GM18526 (cell line): ENCODE measurements around the gene LOXL1.

Source experiments
- POLR2A ChIP-seq: IDR thresholded peaks from 3 replicates; pipeline ENCODE4 v1.6.1; 2011; ENCODE audit not compliant: insufficient read length; ENCODE audit errors: extremely low read depth

The LOXL1 gene

DNA sequence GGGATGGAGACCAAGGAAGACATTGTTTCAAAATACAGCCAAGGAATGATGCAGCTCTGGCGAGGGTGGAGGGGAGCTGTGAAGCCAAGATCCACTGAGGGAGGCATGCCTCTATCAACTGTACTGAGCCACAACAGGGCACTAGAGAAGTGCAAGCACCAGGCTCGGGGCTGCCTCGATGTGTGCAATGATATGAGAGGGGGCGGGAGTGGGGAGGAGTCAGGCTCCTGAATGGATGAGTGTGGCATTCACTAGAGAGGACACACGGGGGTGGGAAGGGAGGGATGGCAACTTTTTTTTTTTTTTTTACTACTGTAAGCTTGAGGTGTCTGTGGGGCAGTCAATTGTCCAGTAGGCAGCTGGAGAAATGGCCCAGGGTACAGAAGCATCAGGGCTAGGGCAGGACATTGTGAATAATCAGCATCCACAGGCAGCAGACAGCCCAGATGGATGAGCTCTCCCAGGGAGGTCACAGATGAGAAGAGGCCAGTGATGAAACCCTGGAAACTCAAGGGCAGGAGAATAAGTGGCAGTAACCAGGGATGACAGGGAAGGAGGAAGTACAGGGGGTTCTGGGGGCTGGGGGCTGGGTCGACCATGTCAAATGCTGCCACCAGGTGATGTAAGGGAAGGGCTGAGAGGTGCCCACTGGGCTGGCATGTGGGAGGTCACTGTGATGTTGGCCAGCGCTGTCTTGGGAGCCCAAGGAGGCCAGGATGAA is 60.0 kb downstream of the LOXL1 start:
- no peak for TF ChIP-seq POLR2A

DNA sequence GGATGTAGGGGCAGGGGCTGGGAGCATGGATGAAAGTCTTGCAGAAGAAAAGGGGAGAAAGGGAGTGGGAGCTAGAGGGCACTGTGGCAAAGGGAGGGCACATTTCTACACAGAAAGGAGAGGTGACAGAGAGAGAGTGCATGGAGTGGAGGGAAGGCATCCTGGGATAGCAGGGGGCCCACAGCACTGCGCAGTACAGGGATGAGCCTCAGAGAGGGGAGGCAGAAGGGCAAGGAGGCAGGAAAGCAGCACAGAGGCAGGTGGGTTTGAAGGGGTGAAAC is 60.5 kb downstream of the LOXL1 start:
- no peak for TF ChIP-seq POLR2A

DNA sequence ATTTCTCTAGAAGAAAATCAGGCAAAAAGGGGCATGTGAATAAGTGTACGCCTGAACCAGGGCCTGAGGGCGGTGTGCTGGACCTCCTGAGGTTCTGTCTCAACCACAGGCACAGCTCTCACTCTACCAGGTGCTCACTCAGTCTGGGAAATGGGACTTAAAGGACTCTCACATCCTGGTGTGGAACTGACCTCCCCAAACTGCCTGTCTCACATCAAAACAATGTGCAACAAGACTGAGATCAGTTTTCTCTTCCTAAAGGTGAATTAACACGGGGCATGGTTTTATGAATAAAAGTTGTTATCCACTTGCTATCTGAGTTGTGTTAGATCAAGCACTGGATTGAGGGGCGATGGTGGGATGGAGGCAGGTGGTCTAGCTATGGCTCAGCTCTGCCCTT is 61.0 kb downstream of the LOXL1 start:
- no peak for TF ChIP-seq POLR2A

DNA sequence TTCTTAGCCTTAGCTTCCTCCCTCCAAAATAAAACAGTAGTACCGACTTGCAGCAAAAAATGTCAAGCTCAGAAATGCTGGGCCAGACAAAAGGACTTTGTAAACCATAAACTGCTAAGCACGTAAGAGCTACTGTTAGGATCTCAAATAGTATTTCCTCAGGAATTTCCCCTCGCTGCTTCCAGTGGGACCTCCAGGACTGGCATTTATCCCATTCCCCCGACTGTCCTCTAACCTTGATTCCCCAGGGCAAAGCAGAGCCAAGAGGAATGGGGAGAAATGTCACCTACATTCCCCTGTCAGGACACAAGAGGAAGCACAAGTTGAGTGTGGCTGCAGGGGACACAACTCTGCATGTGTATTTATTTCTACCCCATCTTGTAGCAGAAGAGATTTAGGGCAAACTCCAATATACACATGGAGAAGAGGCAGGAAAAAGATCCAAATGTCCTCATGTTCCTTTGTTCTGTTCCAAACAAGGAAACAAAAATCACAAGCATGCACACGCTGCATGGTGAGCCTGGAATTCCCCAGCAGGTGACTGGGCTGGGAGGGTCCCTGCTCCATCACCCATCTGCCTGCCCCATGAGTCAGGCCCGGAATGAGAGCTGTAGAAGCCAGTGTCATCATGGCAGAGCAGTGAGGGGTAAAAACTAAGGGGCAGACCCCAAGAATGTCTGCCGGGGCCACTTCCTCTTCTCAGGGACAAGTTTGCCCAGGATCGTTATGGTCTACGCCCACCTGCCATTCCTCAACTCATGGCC is 61.6 kb downstream of the LOXL1 start:
- peak; percentile 13 for TF ChIP-seq POLR2A

DNA sequence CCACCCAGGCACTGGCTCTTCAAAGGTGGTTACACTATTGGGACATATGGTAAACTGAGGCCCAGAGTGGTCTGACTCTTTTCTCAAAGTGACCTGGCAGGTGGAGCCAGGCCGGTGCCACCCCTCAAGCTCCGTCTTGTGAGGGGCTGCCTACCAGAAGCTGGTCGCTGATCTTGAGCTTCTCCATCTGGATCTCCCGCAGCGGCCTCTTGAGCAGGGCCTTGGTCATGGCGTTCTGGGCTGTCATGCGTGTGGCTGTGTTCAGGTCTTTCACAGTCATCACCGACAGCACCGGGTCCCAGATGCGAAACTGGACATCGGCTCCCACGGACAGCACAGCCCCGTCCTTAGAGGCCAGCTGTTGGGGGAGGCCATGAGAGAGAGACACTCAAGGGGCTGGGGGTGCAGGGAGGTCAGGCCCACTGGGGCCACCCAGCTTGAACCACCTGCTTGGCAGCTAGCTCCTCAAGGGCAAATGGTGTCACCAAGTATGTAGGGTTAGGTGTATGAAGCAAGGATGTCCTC is 62.2 kb downstream of the LOXL1 start:
- no peak for TF ChIP-seq POLR2A

DNA sequence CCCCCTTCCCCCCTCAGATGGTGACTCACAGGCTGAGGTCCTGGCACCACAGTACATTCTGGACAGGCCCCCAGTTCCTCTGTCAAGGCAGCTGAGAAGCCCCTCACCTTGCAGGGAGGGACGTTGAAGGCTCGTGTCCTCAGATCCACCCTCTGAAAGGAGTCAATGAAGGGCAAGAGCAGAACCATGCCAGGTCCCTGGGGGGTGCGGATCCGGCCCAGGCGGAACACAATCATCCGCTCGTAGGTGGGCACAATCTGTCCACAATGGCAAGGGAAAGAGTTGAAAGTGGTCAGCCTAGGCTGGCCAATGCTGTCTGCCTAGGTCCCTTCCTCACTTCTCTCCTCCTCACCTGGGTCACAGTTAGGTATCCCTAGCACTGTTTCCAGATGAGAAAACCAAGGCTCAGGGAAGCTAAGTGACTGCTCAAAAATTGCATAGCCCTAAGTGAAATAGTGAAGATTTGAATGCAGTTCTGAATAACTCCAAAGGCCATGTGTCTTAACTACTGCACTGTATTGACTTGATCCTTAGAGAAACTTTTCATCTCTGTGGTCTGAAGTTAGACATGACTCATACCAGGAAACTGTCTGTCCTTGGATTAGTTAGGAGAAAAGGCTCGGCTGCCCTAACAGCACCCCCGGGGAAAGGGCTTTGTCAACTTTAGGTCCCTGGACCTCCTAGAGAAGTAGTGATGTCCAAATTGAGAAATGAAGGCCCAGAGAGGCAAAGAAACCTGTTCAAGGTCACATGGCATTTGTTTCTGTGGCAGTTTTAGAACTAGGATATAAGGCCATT is 62.9 kb downstream of the LOXL1 start:
- no peak for TF ChIP-seq POLR2A

DNA sequence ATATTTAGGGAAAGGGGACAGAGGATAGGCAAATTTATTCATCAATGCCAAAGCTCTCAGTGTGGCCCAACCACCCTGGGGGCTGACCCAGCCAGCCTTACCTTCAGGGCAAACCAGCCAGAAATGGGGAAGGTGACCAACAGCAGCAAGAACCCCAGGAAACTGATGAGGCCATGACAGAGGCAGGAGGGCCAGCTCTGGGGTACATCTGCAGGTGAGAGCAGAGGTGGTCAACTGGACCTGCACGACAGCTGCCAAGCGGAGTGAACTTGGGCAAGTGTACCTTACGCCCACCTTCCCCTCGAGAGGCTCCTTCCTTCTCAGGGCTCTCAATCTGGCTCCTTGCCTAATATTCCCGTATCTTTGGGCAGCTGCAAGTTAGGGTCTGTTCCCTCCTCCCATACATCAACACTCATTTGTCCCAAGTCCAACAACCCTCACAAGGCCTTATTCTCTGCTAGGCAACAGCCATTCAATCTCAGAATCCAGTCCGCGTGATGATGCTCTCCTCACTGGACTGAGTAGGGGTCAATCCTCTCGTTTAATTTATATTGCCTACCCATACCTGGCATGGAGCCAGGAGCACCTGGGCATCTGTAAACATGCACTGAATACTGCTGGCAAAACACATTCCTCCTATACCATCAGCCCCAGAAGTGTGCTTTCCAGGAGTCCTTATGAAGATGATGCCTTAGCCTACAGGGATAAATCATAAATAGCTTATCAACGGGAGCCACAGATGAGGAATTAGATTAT is 64.2 kb downstream of the LOXL1 start:
- TF ChIP-seq POLR2A: no peak

DNA sequence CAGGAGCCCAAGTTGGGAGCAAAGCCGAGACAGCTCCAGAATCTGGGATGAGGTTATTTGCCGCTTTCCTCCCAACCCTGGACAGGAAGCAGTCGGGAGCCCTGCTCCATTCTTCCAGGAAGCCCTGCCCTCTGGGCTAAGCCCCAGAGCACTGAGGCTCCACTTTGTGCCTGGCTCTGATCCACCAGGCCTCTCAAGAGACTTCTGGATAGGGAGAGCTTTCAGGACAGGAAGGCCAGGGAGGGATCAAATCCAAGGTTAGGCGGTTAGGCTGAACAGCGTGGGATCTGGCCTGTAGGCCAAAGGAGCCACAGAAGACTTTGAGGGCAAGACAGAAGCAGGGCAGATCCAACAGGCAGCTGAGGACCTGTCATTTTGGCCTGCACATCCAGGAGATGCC is 65.0 kb downstream of the LOXL1 start:
- no peak for TF ChIP-seq POLR2A

DNA sequence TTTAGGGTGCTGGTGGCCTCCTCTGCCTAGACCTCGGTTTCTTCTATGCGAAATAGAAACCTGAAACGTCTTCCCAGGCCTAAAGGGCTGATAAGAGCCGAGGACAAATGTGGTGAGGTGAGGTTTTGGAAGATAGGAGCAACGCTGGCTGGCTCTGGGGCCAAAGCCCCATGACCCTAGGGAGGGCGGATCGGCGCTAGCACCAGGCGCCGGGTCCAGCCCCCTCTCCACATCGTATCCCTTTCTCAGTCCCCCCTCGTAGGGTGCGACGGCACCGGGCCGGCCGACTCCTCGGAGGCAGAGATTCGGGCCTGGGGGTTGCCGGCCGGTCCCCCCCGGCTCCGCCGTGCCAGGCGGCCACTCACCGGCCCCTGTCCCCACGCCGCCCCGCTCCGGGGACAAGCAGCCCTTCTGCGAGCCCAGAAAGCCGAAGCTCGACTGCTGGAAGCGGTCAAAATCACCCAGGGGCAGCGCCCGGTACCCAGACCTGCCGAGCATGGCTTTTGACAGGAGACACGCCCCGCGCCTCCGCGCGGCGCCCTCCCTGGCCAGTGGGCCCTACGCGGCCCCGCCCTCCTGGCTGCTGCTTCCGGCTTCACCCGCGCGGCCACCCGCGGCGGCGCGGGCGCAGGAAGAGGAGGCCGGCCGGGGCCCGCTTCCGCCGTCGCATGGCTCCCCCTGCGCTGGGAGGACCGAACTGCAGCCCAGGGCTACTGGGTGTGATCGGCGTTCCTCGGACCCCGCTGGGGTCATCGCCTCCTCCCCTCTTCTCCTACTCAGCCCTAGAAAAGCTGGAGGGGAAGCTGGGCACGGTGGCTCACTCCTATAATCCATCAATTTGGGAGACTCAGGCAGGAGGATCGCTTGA is 65.7 kb downstream of the LOXL1 start, which contains the start of gene STOML1:
Gene STOML1, minus strand, starts transcription at position 570 of the 868 bp plus-strand sequence. Its CDS starts 72 bp downstream, at position 498.
- peak; percentile 63 for TF ChIP-seq POLR2A

DNA sequence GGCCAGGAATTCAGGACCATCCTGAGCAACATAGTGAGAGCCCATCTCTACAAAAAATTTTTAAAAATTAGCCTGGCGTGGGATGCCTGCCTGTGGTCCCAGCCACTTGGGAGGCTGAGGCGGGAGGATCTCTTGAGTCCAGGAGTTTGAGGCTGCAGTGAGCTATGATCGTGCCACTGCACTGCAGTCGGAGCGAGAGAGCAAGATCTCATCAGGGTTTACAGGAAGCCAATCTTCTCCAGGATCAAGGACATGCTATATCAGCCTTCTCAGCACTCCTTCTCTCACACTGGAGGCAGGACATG is 66.3 kb downstream of the LOXL1 start:
- no peak for TF ChIP-seq POLR2A

DNA sequence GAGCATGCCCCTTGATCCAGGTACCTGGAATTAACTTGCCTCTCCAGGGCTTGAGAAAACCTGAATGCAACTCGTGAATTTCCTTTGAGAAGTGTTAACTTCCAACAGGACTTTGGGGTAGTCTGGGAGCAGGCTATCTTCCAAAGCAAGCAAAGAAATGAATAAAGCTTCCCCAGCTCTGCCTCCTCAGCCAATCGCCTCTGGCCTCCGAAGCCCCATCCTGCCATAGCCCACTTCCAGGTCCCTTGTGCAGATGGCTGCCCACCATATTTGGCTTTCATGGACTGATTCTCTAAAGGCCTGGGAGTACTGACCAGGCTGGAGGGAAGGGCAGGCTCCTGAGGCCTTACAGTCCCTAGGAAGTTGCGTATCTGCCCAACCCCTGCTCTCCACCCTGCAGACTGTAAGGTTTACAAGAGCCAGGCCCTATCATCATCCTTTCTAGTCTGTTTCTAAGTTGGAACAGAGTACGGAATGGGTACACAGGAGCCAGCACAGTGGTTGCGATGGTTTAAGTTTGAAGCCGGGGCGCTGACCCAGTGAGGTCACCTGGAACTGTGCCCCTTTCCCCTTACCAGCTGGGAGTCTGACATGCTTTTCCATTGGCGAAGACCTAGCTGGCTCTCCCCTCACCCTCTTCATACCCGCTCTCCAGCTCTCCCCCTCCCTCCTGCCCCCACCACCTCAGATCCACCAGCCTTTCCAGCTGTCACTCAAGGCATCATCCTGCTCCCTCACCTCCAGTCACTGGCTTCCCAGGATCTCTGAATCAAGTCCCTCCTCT is 67.1 kb downstream of the LOXL1 start:
- no peak for TF ChIP-seq POLR2A

DNA sequence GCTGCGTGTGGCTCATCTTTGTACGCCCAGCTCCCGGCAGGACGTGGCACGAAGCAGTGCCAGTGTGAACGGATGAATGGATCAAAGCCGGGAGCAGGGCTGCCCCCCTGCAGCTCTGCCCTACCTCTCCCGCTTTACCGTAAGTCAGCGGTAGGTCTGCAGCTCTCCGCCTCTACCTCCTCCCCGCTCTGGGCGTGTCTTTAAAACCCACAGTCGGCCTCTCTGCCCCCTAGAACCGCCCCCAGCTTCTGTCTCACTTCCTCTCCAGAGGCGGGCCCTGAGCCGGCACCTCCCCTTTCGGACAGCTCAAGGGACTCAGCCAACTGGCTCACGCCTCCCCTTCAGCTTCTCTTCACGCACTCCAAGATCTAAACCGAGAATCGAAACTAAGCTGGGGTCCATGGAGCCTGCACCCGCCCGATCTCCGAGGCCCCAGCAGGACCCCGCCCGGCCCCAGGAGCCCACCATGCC is 68.2 kb downstream of the LOXL1 start, which contains the start of gene PML:
Gene PML, plus strand, starts transcription at position 304 of the 471 bp plus-strand sequence. Its CDS starts 97 bp downstream, at position 401.
- peak; percentile 60 for TF ChIP-seq POLR2A

DNA sequence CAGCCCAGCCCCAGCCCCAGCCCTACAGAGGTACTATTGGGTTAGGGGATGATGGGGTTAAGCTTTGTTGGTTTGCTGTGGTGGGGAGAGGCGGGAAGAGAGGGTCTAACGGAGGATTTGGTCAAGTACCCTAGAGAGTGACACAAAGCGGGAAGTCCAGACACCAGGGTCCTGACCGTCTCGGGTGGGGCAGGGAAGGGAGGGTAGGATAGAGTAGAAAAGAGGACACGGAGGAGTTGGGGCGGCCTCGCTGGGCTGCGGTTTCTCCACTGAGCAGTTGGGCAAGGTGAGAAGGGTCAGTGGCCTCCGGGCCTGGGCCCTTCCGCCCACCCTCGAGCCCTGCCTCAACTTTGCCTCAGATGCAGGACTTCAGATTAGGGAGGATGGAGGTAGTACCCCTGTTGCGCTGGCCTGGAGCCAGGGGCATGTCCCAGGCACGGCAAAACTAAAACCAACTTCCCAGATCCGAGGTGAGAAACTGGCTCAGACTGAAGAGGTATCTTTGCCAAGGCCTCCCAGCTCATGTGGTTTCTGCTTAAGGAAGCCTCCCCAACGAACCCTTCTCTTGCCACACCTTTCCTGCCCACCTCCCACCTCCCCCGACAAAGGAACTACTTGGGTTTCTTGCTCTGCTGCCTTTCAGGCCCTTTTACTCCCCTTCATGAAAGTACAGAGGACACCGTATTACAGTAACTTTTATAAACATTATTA is 68.8 kb downstream of the LOXL1 start:
- TF ChIP-seq POLR2A: peak; percentile 24
